HepG2 (cell line): ENCODE data around the gene CELF4. TPM values are rescaled to one million over a fixed set of nuclear protein-coding genes. Genes with fewer than 3 reads are reported as not detected.

Experiments
- ATAC-seq: fragments of 200-7000 bp; cut with Tn5 transposase; 3 replicates; pipeline ENCODE4 v1.9.1; 2020; ENCODE audit warnings: mild to moderate bottlenecking, moderate library complexity
- BruUV-seq: library from RNA; stranded (reverse); fragments of 400-500 nt; replicated peaks from 2 replicates; lab custom pipeline; 2021; lab: Mats Ljungman, UMichigan
- CTCF ChIA-PET: fragments of 300-600 bp; formaldehyde crosslinking; extraction: SDS; loops from one replicate; lab custom pipeline; 2021; ENCODE audit warnings: low total read pairs, inconsistent platforms, low intra/inter-chr PET ratio; lab: Yijun Ruan, JAX
- POLR2A ChIA-PET: fragments of 350-600 bp; sonication (Branson Sonifier 250); formaldehyde crosslinking; loops from one replicate; lab custom pipeline; 2020; ENCODE audit warnings: antibody characterized with exemption, inconsistent platforms; lab: Yijun Ruan, JAX
- DNase-seq: peaks from one replicate; pipeline ENCODE4 v3.0.0-alpha.2; 2015; ENCODE audit warnings: low spot score
- FAIRE-seq: peaks from 3 replicates; lab custom pipeline; 2011; peaks lifted over from hg19 to GRCh38; lab: Jason Lieb, UNC
- H2AFZ ChIP-seq: one replicate; pipeline ENCODE4 v1.6.1; 2011; ENCODE audit warnings: low read length, inconsistent platforms
- H3K27ac ChIP-seq: fragments of 300-600 bp; 3 replicates; pipeline ENCODE4 v1.8.0; 2011; ENCODE audit warnings: mixed run types, mild to moderate bottlenecking, mixed read lengths, low read length, inconsistent platforms; ENCODE audit not compliant: insufficient read depth; ENCODE audit errors: extremely low read length
- H3K27me3 ChIP-seq, 2 experiments: fragments of 200-600 bp in 1 of 2; 2 replicates in 1 of 2; 3 replicates in 1 of 2; pipeline versions ENCODE4 v1.6.0 to v1.8.0; 2011; ENCODE audit warnings: low read length in 2 of 2, mild to moderate bottlenecking in 2 of 2, moderate library complexity in 2 of 2, inconsistent platforms in 1 of 2; ENCODE audit not compliant: insufficient read depth in 2 of 2, control insufficient read depth in 1 of 2
- H3K36me3 ChIP-seq, 2 experiments: fragments of 200-600 bp in 1 of 2; replicated peaks in 1 of 2; 2 replicates in 1 of 2; 3 replicates in 1 of 2; pipeline versions ENCODE4 v1.5.1 to v1.8.0; 2011; ENCODE audit warnings: low read length in 2 of 2, inconsistent platforms in 1 of 2; ENCODE audit not compliant: insufficient read depth in 2 of 2, control insufficient read depth in 1 of 2
- H3K4me1 ChIP-seq: 2 replicates; pipeline ENCODE4 v1.5.1; 2012; ENCODE audit warnings: low read length, inconsistent platforms; ENCODE audit not compliant: insufficient read depth
- H3K4me2 ChIP-seq: 2 replicates; pipeline ENCODE4 v1.6.0; 2011; ENCODE audit warnings: low read depth, low read length, inconsistent platforms
- H3K4me3 ChIP-seq, 3 experiments: fragments of 200-600 bp in 1 of 3; sonication (generic), shearing (Covaris generic) in 1 of 3; replicated peaks in 1 of 3; 2 replicates each; pipeline ENCODE4 v1.5.1; 2011 to 2016; ENCODE audit warnings: low read length in 3 of 3, inconsistent platforms in 2 of 3, low read depth in 2 of 3, mild to moderate bottlenecking in 2 of 3, control low read depth in 1 of 3, mixed read lengths in 1 of 3; ENCODE audit not compliant: insufficient read depth in 1 of 3
- H3K79me2 ChIP-seq: one replicate; pipeline ENCODE4 v1.6.1; 2011; ENCODE audit warnings: low read length, inconsistent platforms; ENCODE audit not compliant: insufficient read depth
- H3K9ac ChIP-seq: 2 replicates; pipeline ENCODE4 v1.6.0; 2011; ENCODE audit warnings: mild to moderate bottlenecking, low read depth, low read length, inconsistent platforms; ENCODE audit not compliant: insufficient read depth
- H3K9me3 ChIP-seq: 2 replicates; pipeline ENCODE4 v1.5.1; 2012; ENCODE audit warnings: mild to moderate bottlenecking, low read length
- H4K20me1 ChIP-seq: 2 replicates; pipeline ENCODE4 v1.6.0; 2011; ENCODE audit warnings: inconsistent platforms, mild to moderate bottlenecking, low read length, moderate library complexity; ENCODE audit not compliant: insufficient read depth
- DNMT3B ChIP-seq: conservative IDR thresholded peaks from 2 replicates; pipeline ENCODE4 v1.6.1; 2016; ENCODE audit warnings: missing biosample characterization, control low read depth
- GTF2F1 ChIP-seq: fragments of 150-350 bp; IDR thresholded peaks from 2 replicates; pipeline ENCODE4 v1.6.1; 2014; ENCODE audit warnings: low read length
- PHB2 ChIP-seq: fragments of 450-650 bp; IDR thresholded peaks from 2 replicates; pipeline ENCODE4 v1.6.1; 2018; ENCODE audit not compliant: partially characterized antibody
- PHF5A ChIP-seq: IDR thresholded peaks from one replicate; pipeline ENCODE4 v1.6.1; 2018; ENCODE audit warnings: low read depth, missing genetic modification reagents; ENCODE audit not compliant: unreplicated experiment
- THAP11 ChIP-seq: IDR thresholded peaks from 2 replicates; pipeline ENCODE4 v1.6.1; 2016; ENCODE audit warnings: missing biosample characterization, missing genetic modification reagents
- TMF1 ChIP-seq: sonication (generic); formaldehyde crosslinking; IDR thresholded peaks from 2 replicates; pipeline ENCODE4 v1.8.1; 2022; ENCODE audit warnings: low read depth, missing genetic modification reagents
- ZFP1 ChIP-seq: IDR thresholded peaks from 2 replicates; pipeline ENCODE4 v1.6.1; 2016
- WGBS: methylation state at CpG from one replicate; pipeline ENCODE4 v1.1.6; 2017; ENCODE audit warnings: low lambda C conversion rate; 5-methylcytosine and 5-hydroxymethylcytosine counted together
- in situ Hi-C: cut with HindIII; loops from 2 replicates; pipeline ENCODE4 v1.10.0; 2017; ENCODE audit warnings: low pct_unique_long_range_greater_than_20kb; ENCODE audit not compliant: extremely low pct_ligation_motif_present
- intact Hi-C: fragments of 100-400 bp; cut with micrococcal nuclease; formaldehyde crosslinking; loops from one replicate; pipeline ENCODE4 v1.10.0; 2022; ENCODE audit not compliant: unreplicated experiment
- polyA plus RNA-seq, 8 experiments: library from polyadenylated mRNA; depleted of rRNA in 3 of 8; stranded (reverse) in 7 of 8; unstranded in 1 of 8; fragments of >200 nt; fragmentation: Illumina TruSeq in 4 of 8; extraction: Trizol in 4 of 8; gene quantifications; 2 replicates each; pipeline versions ENCODE4 v1.2.1 to v1.2.3, GENCODE V29; 2011 to 2016; ENCODE audit warnings: low read depth in 4 of 8, missing spikeins in 1 of 8, mixed read lengths in 1 of 8; ENCODE audit not compliant: insufficient read depth in 1 of 8
- total RNA-seq, 5 experiments: library from RNA; depleted of rRNA; stranded (reverse); fragments of >200 nt; fragmentation: Illumina TruSeq; extraction: Trizol; gene quantifications; 2 replicates each; pipeline ENCODE4 v1.2.3, GENCODE V29; 2016; ENCODE audit warnings: low read depth in 1 of 5
- TF ChIP-seq, protein P1 (sequence below): sonication (generic); formaldehyde crosslinking; IDR thresholded peaks from 2 replicates; pipeline ENCODE4 v1.4.0; 2020; ENCODE audit warnings: missing genetic modification reagents

The CELF4 gene
- total and polyA plus RNA-seq, 2 of the 13 experiments (the other 11 are each of a cell fraction or from before 2014, with no cell fraction given) = not detected

DNA sequence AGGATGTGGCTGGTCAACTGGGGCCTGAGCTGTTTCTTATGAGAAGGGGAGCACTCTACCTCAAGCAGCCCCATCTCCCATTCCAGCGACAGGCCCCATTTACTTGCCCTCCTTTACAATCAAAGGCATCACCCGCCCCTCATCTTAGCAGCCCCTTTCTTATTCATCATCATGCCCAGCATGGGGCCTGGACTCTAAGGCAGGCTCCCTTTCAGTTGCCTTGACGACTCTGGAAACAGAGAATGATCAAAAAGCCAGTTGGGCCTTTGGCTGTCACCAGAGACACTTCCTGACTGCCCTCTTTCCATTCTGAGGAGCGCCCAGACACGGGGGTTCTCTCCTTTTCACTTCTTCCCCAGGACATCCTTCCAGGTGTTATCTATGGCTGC lies 11.2 kb downstream of the CELF4 start:
- Histone ChIP-seq H3K4me3 (no peak overlapping the region), H2AFZ (no peak overlapping the region), H3K79me2 (no peaks in the 10 kb centered on the region), H3K9me3 (no peaks in the 10 kb centered on the region), H3K4me1 (no peaks in the 10 kb centered on the region), H3K4me2 (no peak overlapping the region), H3K27ac (no peak overlapping the region), H4K20me1 (no peaks in the 10 kb centered on the region), H3K9ac (no peak overlapping the region), H3K36me3 (no peaks in the 10 kb centered on the region), H3K27me3 (peaks cover 1 to 24% of the 10 kb centered on the region in 2 experiments; a peak in 2 of 5 replicates)
- BruUV-seq = no TSS peak
- FAIRE-seq (no peak), DNase-seq (no peak), ATAC-seq (no peak)
- TF ChIP-seq PHF5A (CRISPR knock-in tag) (no peak), ZFP1 (CRISPR knock-in tag) (no peak), DNMT3B (CRISPR knock-in tag) (no peak), THAP11 (CRISPR knock-in tag) (no peak), PHB2 (no peak), TMF1 (CRISPR knock-in tag) (no peak), GTF2F1 (no peak)
- TF ChIP-seq, protein P1, sequence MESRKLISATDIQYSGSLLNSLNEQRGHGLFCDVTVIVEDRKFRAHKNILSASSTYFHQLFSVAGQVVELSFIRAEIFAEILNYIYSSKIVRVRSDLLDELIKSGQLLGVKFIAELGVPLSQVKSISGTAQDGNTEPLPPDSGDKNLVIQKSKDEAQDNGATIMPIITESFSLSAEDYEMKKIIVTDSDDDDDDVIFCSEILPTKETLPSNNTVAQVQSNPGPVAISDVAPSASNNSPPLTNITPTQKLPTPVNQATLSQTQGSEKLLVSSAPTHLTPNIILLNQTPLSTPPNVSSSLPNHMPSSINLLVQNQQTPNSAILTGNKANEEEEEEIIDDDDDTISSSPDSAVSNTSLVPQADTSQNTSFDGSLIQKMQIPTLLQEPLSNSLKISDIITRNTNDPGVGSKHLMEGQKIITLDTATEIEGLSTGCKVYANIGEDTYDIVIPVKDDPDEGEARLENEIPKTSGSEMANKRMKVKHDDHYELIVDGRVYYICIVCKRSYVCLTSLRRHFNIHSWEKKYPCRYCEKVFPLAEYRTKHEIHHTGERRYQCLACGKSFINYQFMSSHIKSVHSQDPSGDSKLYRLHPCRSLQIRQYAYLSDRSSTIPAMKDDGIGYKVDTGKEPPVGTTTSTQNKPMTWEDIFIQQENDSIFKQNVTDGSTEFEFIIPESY (CRISPR knock-in tag) = no peak
- ChIA-PET POLR2A (no interaction called here), CTCF (no interaction called here)
- intact Hi-C loops = no loop called here
- in situ Hi-C loops = no loop called here
- WGBS = 20% methylated on average over 5 of the region's 5 CpGs
